Neuron (in vitro differentiated cells): ENCODE results near the gene AAMDC.
"Not testable (repeated sequence)": the region's sequence is repeated elsewhere in the genome, so short reads cannot be mapped to it uniquely, and the experiment has no call there.

Source experiments
- H2AFZ ChIP-seq: one replicate; pipeline ENCODE4 v1.6.1; 2013; ENCODE audit warnings: low read depth, mild to moderate bottlenecking, inconsistent platforms, low read length, moderate library complexity
- H3K27me3 ChIP-seq: one replicate; pipeline ENCODE4 v1.6.1; 2013; ENCODE audit warnings: low read length; ENCODE audit not compliant: insufficient read depth
- H3K36me3 ChIP-seq: one replicate; pipeline ENCODE4 v1.6.1; 2013; ENCODE audit warnings: low read length; ENCODE audit not compliant: insufficient read depth
- H3K4me1 ChIP-seq: one replicate; pipeline ENCODE4 v1.6.1; 2013; ENCODE audit warnings: low read length; ENCODE audit not compliant: insufficient read depth
- H3K4me3 ChIP-seq: 2 replicates; pipeline ENCODE4 v1.5.1; 2013; ENCODE audit warnings: mild to moderate bottlenecking, low read length, moderate library complexity
- H3K9me3 ChIP-seq: one replicate; pipeline ENCODE4 v1.6.1; 2013; ENCODE audit warnings: low read length

Gene AAMDC

GRCh38 chr11:77842441-77843121 is 21.6 kb downstream of the AAMDC start:
- no peaks in the 10 kb centered on the region for H3K27me3 ChIP-seq
- no peak overlapping the region for H3K4me3 ChIP-seq
- H3K36me3 ChIP-seq = peaks cover 37% of the 10 kb centered on the region
- peaks cover 10% of the 10 kb centered on the region for H3K9me3 ChIP-seq
- no peaks in the 10 kb centered on the region for H3K4me1 ChIP-seq
- no peak overlapping the region for H2AFZ ChIP-seq

- H3K36me3 ChIP-seq = peaks cover 44% of the 10 kb centered on the region
- not testable (repeated sequence) for H3K4me3 ChIP-seq, H3K4me1 ChIP-seq, H3K27me3 ChIP-seq, H3K9me3 ChIP-seq, H2AFZ ChIP-seq
These were observed 22.8 kb downstream of the AAMDC start for GRCh38 chr11:77843700-77844099.

- Histone ChIP-seq H3K27me3 (no peaks in the 10 kb centered on the region), H3K36me3 (peaks cover 36% of the 10 kb centered on the region), H2AFZ (no peak overlapping the region), H3K9me3 (peaks cover 31% of the 10 kb centered on the region), H3K4me3 (no peak overlapping the region), H3K4me1 (no peaks in the 10 kb centered on the region)
These were observed 30.6 kb downstream of the AAMDC start for GRCh38 chr11:77851503-77851902.

GRCh38 chr11:77854838-77855237 is 33.9 kb downstream of the AAMDC start:
- peaks cover 32% of the 10 kb centered on the region for H3K9me3 ChIP-seq
- H3K36me3 ChIP-seq = peaks cover 31% of the 10 kb centered on the region
- H2AFZ ChIP-seq = no peak overlapping the region
- H3K4me3 ChIP-seq = no peak overlapping the region
- H3K4me1 ChIP-seq = no peaks in the 10 kb centered on the region
- no peaks in the 10 kb centered on the region for H3K27me3 ChIP-seq

GRCh38 chr11:77857906-77858457 is 37.0 kb downstream of the AAMDC start:
- Histone ChIP-seq H3K9me3 (peaks cover 24% of the 10 kb centered on the region), H3K36me3 (peaks cover 25% of the 10 kb centered on the region)
- H2AFZ ChIP-seq, H3K4me3 ChIP-seq, H3K27me3 ChIP-seq, H3K4me1 ChIP-seq: not testable (repeated sequence)

GRCh38 chr11:77861444-77861843 is 40.5 kb downstream of the AAMDC start:
- not testable (repeated sequence) for H3K9me3 ChIP-seq, H3K4me3 ChIP-seq, H2AFZ ChIP-seq, H3K4me1 ChIP-seq, H3K36me3 ChIP-seq, H3K27me3 ChIP-seq

- Histone ChIP-seq H3K4me3 (no peak overlapping the region), H2AFZ (no peak overlapping the region), H3K36me3 (peaks cover 8% of the 10 kb centered on the region), H3K27me3 (no peaks in the 10 kb centered on the region), H3K9me3 (no peaks in the 10 kb centered on the region), H3K4me1 (no peaks in the 10 kb centered on the region)
These were observed 44.9 kb downstream of the AAMDC start for GRCh38 chr11:77865805-77866204.

GRCh38 chr11:77866336-77866735 is 45.4 kb downstream of the AAMDC start:
- Histone ChIP-seq H2AFZ (no peak overlapping the region), H3K4me3 (no peak overlapping the region), H3K27me3 (no peaks in the 10 kb centered on the region), H3K4me1 (no peaks in the 10 kb centered on the region), H3K9me3 (no peaks in the 10 kb centered on the region), H3K36me3 (peaks cover 11% of the 10 kb centered on the region)

- H3K4me1 ChIP-seq = no peaks in the 10 kb centered on the region
- H3K27me3 ChIP-seq = no peaks in the 10 kb centered on the region
- H3K36me3 ChIP-seq = peaks cover 17% of the 10 kb centered on the region
- no peak overlapping the region for H3K4me3 ChIP-seq
- H2AFZ ChIP-seq = no peak overlapping the region
- no peaks in the 10 kb centered on the region for H3K9me3 ChIP-seq
These were observed 47.8 kb downstream of the AAMDC start for GRCh38 chr11:77868744-77869143.

- H3K9me3 ChIP-seq = no peaks in the 10 kb centered on the region
- H2AFZ ChIP-seq = no peak overlapping the region
- H3K27me3 ChIP-seq = no peaks in the 10 kb centered on the region
- no peak overlapping the region for H3K4me3 ChIP-seq
- H3K36me3 ChIP-seq = peaks cover 31% of the 10 kb centered on the region
- H3K4me1 ChIP-seq = no peaks in the 10 kb centered on the region
These were observed 50.9 kb downstream of the AAMDC start for GRCh38 chr11:77871855-77872254.

GRCh38 chr11:77873345-77873744 is 52.4 kb downstream of the AAMDC start:
- Histone ChIP-seq H3K4me3 (no peak overlapping the region), H2AFZ (no peak overlapping the region), H3K27me3 (no peaks in the 10 kb centered on the region), H3K36me3 (peaks cover 39% of the 10 kb centered on the region), H3K9me3 (no peaks in the 10 kb centered on the region), H3K4me1 (no peaks in the 10 kb centered on the region)

- Histone ChIP-seq H3K4me3 (no peak overlapping the region), H3K36me3 (peaks cover 48% of the 10 kb centered on the region), H3K9me3 (no peaks in the 10 kb centered on the region)
These were observed 53.3 kb downstream of the AAMDC start for GRCh38 chr11:77874206-77874605.

GRCh38 chr11:77876045-77876444 is 55.1 kb downstream of the AAMDC start:
- peaks cover 56% of the 10 kb centered on the region for H3K36me3 ChIP-seq
- H3K4me3 ChIP-seq = no peak overlapping the region
- H2AFZ ChIP-seq = no peak overlapping the region
- no peaks in the 10 kb centered on the region for H3K9me3 ChIP-seq
- no peaks in the 10 kb centered on the region for H3K27me3 ChIP-seq
- no peaks in the 10 kb centered on the region for H3K4me1 ChIP-seq

More at GRCh38 chr11:77874206-77874605, 53.3 kb downstream of the AAMDC start:
- H3K4me1 ChIP-seq = no peaks in the 10 kb centered on the region
- no peaks in the 10 kb centered on the region for H3K27me3 ChIP-seq
- H2AFZ ChIP-seq = no peak overlapping the region

- H3K4me1 ChIP-seq, H3K9me3 ChIP-seq, H3K4me3 ChIP-seq, H3K27me3 ChIP-seq, H2AFZ ChIP-seq: not testable (repeated sequence)
- H3K36me3 ChIP-seq = peaks cover 65% of the 10 kb centered on the region
These were observed 57.3 kb downstream of the AAMDC start for GRCh38 chr11:77878247-77878646.
